ENCODE data around the gene PHOX2A.

DNA sequence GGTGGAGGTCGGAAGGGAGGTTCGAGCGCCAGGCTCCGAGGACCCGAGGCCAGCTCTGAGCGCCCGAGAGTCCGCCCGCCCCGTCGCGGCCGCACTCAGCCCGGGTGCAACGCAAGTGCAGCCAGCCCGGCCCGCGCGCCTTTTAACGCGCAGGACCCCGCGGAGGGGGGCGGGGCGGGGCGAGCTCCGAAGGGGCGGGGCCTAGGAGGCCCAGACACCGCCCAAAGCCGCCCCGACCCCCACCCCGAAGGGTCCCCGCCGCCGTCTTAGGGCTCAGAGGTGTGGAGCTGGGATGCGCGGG is at the start of gene PHOX2A:
- TF ChIP-seq, protein P1, sequence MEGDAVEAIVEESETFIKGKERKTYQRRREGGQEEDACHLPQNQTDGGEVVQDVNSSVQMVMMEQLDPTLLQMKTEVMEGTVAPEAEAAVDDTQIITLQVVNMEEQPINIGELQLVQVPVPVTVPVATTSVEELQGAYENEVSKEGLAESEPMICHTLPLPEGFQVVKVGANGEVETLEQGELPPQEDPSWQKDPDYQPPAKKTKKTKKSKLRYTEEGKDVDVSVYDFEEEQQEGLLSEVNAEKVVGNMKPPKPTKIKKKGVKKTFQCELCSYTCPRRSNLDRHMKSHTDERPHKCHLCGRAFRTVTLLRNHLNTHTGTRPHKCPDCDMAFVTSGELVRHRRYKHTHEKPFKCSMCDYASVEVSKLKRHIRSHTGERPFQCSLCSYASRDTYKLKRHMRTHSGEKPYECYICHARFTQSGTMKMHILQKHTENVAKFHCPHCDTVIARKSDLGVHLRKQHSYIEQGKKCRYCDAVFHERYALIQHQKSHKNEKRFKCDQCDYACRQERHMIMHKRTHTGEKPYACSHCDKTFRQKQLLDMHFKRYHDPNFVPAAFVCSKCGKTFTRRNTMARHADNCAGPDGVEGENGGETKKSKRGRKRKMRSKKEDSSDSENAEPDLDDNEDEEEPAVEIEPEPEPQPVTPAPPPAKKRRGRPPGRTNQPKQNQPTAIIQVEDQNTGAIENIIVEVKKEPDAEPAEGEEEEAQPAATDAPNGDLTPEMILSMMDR (IDR thresholded peaks at IDR 0.05) = no peak
- TF ChIP-seq POLR2A (IDR thresholded peaks at IDR 0.05) = no peak
